HEK293 (cell line): ENCODE measurements around the gene CMIP.

ENCODE experiments used
- CTCF ChIA-PET: fragments of 350-600 bp; formaldehyde crosslinking; extraction: SDS; loops from one replicate; lab custom pipeline; 2021; ENCODE audit warnings: antibody characterized with exemption; lab: Yijun Ruan, JAX
- POLR2A ChIA-PET: fragments of 300-600 bp; formaldehyde crosslinking; extraction: SDS; loops from one replicate; lab custom pipeline; 2020; ENCODE audit warnings: antibody characterized with exemption, inconsistent platforms; lab: Yijun Ruan, JAX
- H3K27ac ChIP-seq: fragments of 200-500 bp; sonication (Bioruptor generic); 2 replicates; pipeline ENCODE4 v1.5.1; 2014; ENCODE audit warnings: low read depth, low read length, control low read depth, inconsistent platforms; ENCODE audit errors: extremely low read depth
- H3K36me3 ChIP-seq, 2 experiments: fragments of 200-500 bp in 1 of 2; sonication (Bioruptor generic) in 1 of 2; 1 replicate in 1 of 2; 2 replicates in 1 of 2; pipeline ENCODE4 v1.5.1; 2014 to 2017; ENCODE audit warnings: inconsistent platforms in 2 of 2, low read length in 2 of 2; ENCODE audit not compliant: control insufficient read depth in 2 of 2, insufficient read depth in 1 of 2
- H3K4me1 ChIP-seq: fragments of 200-500 bp; sonication (Bioruptor generic); 2 replicates; pipeline ENCODE4 v1.5.1; 2014; ENCODE audit warnings: mild to moderate bottlenecking, low read length, inconsistent platforms; ENCODE audit not compliant: control insufficient read depth, insufficient read depth
- H3K4me3 ChIP-seq: 2 replicates; pipeline ENCODE4 v1.5.1; 2011; ENCODE audit warnings: low read depth, mild to moderate bottlenecking, control low read depth, low read length, moderate library complexity
- H3K9me3 ChIP-seq: fragments of 200-500 bp; sonication (Bioruptor generic); 2 replicates; pipeline ENCODE4 v1.5.1; 2014; ENCODE audit warnings: low read depth, low read length, inconsistent platforms; ENCODE audit not compliant: control insufficient read depth, insufficient read depth
- MEIS1 ChIP-seq: sonication (generic); formaldehyde crosslinking; IDR thresholded peaks from 2 replicates; pipeline ENCODE4 v1.8.1; 2022; ENCODE audit warnings: missing genetic modification reagents, mild to moderate bottlenecking, borderline replicate concordance
- MYNN ChIP-seq: fragments of 450-650 bp; formaldehyde crosslinking; IDR thresholded peaks from 2 replicates; pipeline ENCODE4 v1.5.1; 2016; ENCODE audit warnings: missing biosample characterization, missing genetic modification characterization, borderline replicate concordance
- MZF1 ChIP-seq: fragments of 450-650 bp; formaldehyde crosslinking; IDR thresholded peaks from 2 replicates; pipeline ENCODE4 v1.5.1; 2017; ENCODE audit warnings: missing biosample characterization, missing genetic modification characterization, borderline replicate concordance
- ZFP37 ChIP-seq: fragments of 450-650 bp; formaldehyde crosslinking; IDR thresholded peaks from 2 replicates; pipeline ENCODE4 v1.5.1; 2016; ENCODE audit warnings: missing biosample characterization, missing genetic modification characterization
- ZIC2 ChIP-seq: fragments of 450-650 bp; formaldehyde crosslinking; IDR thresholded peaks from 2 replicates; pipeline ENCODE4 v1.5.1; 2016; ENCODE audit warnings: missing biosample characterization, missing genetic modification characterization
- ZNF10 ChIP-seq: fragments of 450-650 bp; formaldehyde crosslinking; IDR thresholded peaks from 2 replicates; pipeline ENCODE4 v1.5.1; 2017; ENCODE audit warnings: missing biosample characterization, missing genetic modification characterization
- ZNF138 ChIP-seq: fragments of 450-650 bp; formaldehyde crosslinking; IDR thresholded peaks from 2 replicates; pipeline ENCODE4 v1.5.1; 2016; ENCODE audit warnings: missing biosample characterization, missing genetic modification characterization, borderline replicate concordance
- ZNF174 ChIP-seq: fragments of 450-650 bp; formaldehyde crosslinking; IDR thresholded peaks from 2 replicates; pipeline ENCODE4 v1.5.0; 2017; ENCODE audit warnings: missing biosample characterization, mild to moderate bottlenecking, missing genetic modification characterization
- ZNF670 ChIP-seq: fragments of 450-650 bp; formaldehyde crosslinking; IDR thresholded peaks from 2 replicates; pipeline ENCODE4 v1.5.1; 2016; ENCODE audit warnings: missing biosample characterization, missing genetic modification characterization, low read depth
- ZNF701 ChIP-seq: fragments of 450-650 bp; formaldehyde crosslinking; IDR thresholded peaks from 2 replicates; pipeline ENCODE4 v1.5.1; 2016; ENCODE audit warnings: missing biosample characterization, missing genetic modification characterization
- ZNF843 ChIP-seq: fragments of 450-650 bp; formaldehyde crosslinking; IDR thresholded peaks from 2 replicates; pipeline ENCODE4 v1.5.1; 2016; ENCODE audit warnings: missing biosample characterization, missing genetic modification characterization
- TF ChIP-seq, protein P1 (sequence below): fragments of 450-650 bp; formaldehyde crosslinking; IDR thresholded peaks from 2 replicates; pipeline ENCODE4 v1.5.1; 2017; ENCODE audit warnings: missing biosample characterization, missing genetic modification characterization
- TF ChIP-seq, protein P2 (sequence below): fragments of 450-650 bp; formaldehyde crosslinking; IDR thresholded peaks from 2 replicates; pipeline ENCODE4 v1.5.1; 2017; ENCODE audit warnings: missing biosample characterization, missing genetic modification characterization
- TF ChIP-seq, protein P3 (sequence below): fragments of 450-650 bp; formaldehyde crosslinking; IDR thresholded peaks from 2 replicates; pipeline ENCODE4 v1.5.1; 2017; ENCODE audit warnings: missing biosample characterization, missing genetic modification characterization
- TF ChIP-seq, protein P4 (sequence below): fragments of 450-650 bp; formaldehyde crosslinking; IDR thresholded peaks from 2 replicates; pipeline ENCODE4 v1.5.1; 2017; ENCODE audit warnings: missing biosample characterization, missing genetic modification characterization

Gene CMIP

DNA sequence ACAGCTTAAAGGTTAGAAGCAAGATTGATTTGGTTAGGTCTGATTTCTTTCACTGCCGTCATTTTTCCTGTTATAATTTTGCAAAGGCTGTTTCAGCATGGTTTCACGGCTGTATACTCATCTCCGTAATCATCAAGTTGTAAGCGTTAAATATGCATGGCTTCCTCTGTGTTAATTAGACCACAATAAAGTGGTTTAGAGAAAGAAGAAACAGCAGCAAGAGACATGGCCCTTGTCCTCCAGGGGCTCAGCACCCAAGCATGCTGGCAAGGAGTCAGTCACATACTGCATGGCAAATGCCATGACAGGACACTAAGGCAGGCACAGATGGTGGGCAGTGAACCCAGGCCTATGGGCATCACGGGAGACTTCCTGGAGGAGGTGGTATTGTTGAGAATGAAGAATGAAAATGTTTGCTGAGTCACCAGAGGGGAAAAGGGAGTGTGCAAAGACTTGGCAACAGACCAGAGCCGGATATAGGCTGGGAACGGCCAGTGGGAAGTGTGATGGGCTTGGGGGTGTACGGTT is 273.1 kb downstream of the CMIP start:
- Histone ChIP-seq H3K4me1 (no peaks in the 10 kb centered on the region), H3K27ac (no peak overlapping the region)
- CTCF ChIA-PET = interaction anchor here (0.6 kb wide), 1 partner anchor 350 kb away, joined by 3 read pairs; no protein-coding TSS in a partner anchor

DNA sequence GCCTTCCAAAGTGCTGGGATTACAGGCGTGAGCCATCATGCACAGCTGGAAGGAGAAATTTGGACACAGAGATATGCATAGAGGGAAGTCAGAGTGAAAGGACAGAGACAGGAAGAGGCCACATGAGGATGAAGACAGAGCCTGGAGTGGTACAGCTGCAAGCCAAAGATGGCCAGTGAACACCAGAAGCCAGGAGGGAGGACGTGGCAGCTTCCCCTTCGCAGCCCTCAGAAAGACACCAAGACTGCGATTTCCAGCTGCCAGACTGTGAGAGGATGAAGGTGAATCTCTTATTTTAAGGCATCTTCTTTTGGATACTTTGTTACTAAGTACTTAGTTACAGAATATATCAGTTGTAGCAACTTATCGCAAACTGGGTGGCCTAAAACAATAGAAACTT is 274.0 kb downstream of the CMIP start:
- POLR2A ChIA-PET = no interaction called here
- CTCF ChIA-PET = interaction anchor here (0.6 to 1.4 kb wide), 4 partner anchors 11 to 351 kb away, joined by 3 to 6 read pairs (median 3); no protein-coding TSS in a partner anchor
- Histone ChIP-seq H3K27ac (no peak overlapping the region), H3K36me3 (no peaks in the 10 kb centered on the region), H3K4me3 (no peak overlapping the region), H3K9me3 (no peaks in the 10 kb centered on the region), H3K4me1 (no peaks in the 10 kb centered on the region)
- TF ChIP-seq, protein P1, sequence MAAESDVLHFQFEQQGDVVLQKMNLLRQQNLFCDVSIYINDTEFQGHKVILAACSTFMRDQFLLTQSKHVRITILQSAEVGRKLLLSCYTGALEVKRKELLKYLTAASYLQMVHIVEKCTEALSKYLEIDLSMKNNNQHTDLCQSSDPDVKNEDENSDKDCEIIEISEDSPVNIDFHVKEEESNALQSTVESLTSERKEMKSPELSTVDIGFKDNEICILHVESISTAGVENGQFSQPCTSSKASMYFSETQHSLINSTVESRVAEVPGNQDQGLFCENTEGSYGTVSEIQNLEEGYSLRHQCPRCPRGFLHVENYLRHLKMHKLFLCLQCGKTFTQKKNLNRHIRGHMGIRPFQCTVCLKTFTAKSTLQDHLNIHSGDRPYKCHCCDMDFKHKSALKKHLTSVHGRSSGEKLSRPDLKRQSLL (tag by site-specific recombination) = no peak
- TF ChIP-seq, protein P2, sequence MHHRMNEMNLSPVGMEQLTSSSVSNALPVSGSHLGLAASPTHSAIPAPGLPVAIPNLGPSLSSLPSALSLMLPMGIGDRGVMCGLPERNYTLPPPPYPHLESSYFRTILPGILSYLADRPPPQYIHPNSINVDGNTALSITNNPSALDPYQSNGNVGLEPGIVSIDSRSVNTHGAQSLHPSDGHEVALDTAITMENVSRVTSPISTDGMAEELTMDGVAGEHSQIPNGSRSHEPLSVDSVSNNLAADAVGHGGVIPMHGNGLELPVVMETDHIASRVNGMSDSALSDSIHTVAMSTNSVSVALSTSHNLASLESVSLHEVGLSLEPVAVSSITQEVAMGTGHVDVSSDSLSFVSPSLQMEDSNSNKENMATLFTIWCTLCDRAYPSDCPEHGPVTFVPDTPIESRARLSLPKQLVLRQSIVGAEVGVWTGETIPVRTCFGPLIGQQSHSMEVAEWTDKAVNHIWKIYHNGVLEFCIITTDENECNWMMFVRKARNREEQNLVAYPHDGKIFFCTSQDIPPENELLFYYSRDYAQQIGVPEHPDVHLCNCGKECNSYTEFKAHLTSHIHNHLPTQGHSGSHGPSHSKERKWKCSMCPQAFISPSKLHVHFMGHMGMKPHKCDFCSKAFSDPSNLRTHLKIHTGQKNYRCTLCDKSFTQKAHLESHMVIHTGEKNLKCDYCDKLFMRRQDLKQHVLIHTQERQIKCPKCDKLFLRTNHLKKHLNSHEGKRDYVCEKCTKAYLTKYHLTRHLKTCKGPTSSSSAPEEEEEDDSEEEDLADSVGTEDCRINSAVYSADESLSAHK (tag by site-specific recombination) = no peak
- TF ChIP-seq, protein P3, sequence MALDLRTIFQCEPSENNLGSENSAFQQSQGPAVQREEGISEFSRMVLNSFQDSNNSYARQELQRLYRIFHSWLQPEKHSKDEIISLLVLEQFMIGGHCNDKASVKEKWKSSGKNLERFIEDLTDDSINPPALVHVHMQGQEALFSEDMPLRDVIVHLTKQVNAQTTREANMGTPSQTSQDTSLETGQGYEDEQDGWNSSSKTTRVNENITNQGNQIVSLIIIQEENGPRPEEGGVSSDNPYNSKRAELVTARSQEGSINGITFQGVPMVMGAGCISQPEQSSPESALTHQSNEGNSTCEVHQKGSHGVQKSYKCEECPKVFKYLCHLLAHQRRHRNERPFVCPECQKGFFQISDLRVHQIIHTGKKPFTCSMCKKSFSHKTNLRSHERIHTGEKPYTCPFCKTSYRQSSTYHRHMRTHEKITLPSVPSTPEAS (tag by site-specific recombination) = no peak
- no peak for TF ChIP-seq ZNF701 (tag by site-specific recombination)
- TF ChIP-seq, protein P4, sequence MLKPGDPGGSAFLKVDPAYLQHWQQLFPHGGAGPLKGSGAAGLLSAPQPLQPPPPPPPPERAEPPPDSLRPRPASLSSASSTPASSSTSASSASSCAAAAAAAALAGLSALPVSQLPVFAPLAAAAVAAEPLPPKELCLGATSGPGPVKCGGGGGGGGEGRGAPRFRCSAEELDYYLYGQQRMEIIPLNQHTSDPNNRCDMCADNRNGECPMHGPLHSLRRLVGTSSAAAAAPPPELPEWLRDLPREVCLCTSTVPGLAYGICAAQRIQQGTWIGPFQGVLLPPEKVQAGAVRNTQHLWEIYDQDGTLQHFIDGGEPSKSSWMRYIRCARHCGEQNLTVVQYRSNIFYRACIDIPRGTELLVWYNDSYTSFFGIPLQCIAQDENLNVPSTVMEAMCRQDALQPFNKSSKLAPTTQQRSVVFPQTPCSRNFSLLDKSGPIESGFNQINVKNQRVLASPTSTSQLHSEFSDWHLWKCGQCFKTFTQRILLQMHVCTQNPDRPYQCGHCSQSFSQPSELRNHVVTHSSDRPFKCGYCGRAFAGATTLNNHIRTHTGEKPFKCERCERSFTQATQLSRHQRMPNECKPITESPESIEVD (tag by site-specific recombination) = no peak
- TF ChIP-seq MYNN = no peak
- TF ChIP-seq MEIS1 = no peak
- TF ChIP-seq MZF1 (tag by site-specific recombination) = no peak

More for the DNA sequence above, 273.1 kb downstream of the CMIP start:
- no peak overlapping the region for H3K4me3 ChIP-seq
- POLR2A ChIA-PET = interaction anchor here (0.7 kb wide), 1 partner anchor 39 kb away, joined by 4 read pairs; no protein-coding TSS in a partner anchor
- no peaks in the 10 kb centered on the region for H3K36me3 ChIP-seq
- TF ChIP-seq ZNF10 (tag by site-specific recombination) (no peak), ZNF174 (tag by site-specific recombination) (no peak), ZNF843 (tag by site-specific recombination) (no peak), ZFP37 (tag by site-specific recombination) (no peak), ZIC2 (tag by site-specific recombination) (no peak)
- no peaks in the 10 kb centered on the region for H3K9me3 ChIP-seq

DNA sequence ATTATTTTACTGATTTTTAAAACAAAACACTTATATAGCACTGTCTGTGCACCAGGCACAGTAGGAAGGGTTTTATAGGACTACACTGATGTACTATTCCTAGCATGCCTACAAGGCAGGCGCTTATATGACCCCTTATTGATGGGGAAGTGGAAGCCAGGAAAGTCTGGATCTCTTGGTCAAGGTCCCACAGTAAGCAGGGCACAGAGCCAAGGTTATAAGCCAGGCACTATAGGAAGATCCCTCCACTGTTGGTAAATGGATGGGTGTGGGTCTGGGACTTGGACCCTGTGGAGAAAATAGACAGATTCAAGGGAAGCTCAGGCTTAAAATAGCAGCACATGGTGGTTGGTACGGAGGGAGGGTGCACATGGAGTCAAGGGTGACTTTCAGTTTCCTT is 275.4 kb downstream of the CMIP start:
- Histone ChIP-seq H3K27ac (no peak overlapping the region), H3K36me3 (no peaks in the 10 kb centered on the region), H3K4me1 (no peaks in the 10 kb centered on the region), H3K4me3 (no peak overlapping the region), H3K9me3 (no peaks in the 10 kb centered on the region)
- TF ChIP-seq ZNF843 (tag by site-specific recombination) = no peak
- no peak for TF ChIP-seq ZNF670 (tag by site-specific recombination)
- TF ChIP-seq ZNF138 (tag by site-specific recombination) = no peak
- ChIA-PET CTCF (interaction anchor here (0.6 to 1.0 kb wide), 2 partner anchors 22 to 313 kb away, joined by 3 read pairs; no protein-coding TSS in a partner anchor), POLR2A (no interaction called here)
